HG03060 (cell line): ENCODE data around the gene FHIT.
A peak's percentile ranks its signal among the peaks of the same experiment; 100 is the strongest.

Experiments
- ATAC-seq: cut with Tn5 transposase; IDR thresholded peaks from one replicate; pipeline ENCODE4 v1.9.1; 2021; ENCODE audit warnings: low read depth, moderate number of reproducible peaks; ENCODE audit not compliant: unreplicated experiment

The FHIT gene

GRCh38 chr3:59890639-59891038 lies 1360.6 kb downstream of the FHIT start:
- no peak for ATAC-seq

DNA sequence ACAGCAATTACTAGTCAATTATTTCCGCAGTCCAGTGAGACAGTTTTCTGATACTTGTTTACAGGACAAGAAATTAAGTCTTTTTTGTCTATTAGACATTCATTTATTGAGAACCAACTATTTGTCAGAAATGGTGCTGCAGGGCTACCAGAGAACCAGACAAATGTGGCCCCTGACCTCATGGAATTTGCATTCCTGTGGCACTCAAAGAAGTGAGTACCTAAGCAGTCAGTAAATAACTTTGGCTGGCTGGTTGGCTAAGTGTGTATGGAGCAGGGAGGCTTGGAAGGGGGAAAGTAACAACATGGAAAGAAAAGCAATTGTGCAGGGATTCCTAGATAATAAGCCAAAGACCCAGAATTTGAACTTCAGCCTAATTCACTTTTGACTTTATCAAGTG lies 1364.5 kb downstream of the FHIT start:
- no peak for ATAC-seq

DNA sequence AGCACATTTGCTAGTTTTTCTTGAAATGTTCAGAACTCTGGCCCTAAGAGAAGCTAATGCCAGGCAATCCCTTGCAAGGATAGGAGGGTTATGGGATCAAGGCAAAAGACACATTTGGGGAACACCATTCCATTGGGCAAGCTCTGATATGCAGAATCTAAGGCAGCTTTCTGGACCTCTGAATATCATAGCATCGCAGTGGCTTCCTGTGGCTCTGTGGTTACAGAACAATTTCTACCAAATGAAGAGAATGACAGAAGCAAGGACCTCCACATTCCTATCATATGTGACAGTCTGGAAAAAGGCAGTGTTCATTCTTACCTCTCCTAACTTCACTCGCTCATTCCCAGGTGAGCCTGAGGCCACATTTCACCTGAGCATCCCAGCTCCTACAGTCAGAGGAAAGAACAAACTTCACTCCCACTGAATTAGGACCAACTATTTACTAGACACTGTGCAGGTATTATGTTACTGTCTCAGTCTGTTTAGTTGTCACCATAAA lies 1365.3 kb downstream of the FHIT start:
- no peak for ATAC-seq

DNA sequence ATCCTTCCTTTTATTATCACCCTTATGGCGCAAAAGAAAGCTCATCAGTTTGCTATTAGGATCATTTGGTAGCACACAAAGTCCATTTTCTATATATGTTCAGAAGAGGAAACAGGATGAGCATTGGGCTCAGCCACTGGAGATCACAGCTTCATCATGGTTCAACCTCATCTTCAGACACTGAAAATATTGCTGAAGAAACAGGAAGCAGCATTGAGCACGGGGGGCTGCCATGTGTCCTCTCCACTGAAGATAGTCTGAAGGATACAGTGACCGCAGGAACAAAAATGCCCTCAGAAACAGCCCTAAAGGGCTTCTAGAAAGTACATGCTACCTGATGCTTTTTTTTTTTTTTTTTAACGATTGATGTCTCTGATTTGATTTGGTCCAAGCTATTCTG lies 1366.2 kb downstream of the FHIT start:
- no peak for ATAC-seq

DNA sequence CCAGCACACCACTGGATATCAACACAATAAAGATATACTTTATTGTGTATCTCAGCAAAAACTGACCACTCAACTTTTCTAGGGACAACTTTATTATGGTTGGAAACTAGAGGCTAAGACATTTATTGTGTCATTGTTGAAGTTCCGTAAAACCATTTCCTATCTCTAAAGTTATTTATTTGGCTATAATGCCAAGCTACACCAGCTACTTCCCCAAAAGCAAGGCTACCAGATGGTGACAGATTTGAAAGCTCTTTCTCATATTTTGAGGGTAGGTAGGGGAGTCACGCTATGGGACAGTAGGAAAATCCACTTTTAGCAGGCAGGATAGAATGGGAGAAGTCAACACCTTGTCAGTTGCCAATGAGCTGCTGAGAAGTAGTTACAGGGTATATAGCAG lies 1366.8 kb downstream of the FHIT start:
- ATAC-seq: no peak

DNA sequence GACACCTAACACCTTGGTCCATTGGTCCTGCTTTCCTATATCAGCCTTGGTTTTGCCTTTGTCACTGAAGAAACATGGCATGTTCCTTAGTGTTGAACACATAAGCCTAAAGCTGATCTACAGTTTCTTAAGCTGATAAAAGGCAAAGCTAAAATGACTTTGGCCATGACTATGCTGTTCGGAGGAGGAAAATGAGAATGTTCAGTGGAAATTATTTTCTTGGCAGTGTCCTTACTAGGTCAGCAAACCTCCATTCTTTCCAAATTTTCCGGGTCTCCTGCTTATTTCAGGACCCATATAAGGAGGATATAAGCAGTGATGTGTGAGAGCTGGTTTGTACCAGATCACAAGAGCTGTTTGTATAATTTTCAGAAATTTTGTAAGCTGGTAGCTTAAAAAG lies 1368.5 kb downstream of the FHIT start:
- no peak for ATAC-seq

GRCh38 chr3:59880717-59881116 lies 1370.5 kb downstream of the FHIT start:
- ATAC-seq: no peak

DNA sequence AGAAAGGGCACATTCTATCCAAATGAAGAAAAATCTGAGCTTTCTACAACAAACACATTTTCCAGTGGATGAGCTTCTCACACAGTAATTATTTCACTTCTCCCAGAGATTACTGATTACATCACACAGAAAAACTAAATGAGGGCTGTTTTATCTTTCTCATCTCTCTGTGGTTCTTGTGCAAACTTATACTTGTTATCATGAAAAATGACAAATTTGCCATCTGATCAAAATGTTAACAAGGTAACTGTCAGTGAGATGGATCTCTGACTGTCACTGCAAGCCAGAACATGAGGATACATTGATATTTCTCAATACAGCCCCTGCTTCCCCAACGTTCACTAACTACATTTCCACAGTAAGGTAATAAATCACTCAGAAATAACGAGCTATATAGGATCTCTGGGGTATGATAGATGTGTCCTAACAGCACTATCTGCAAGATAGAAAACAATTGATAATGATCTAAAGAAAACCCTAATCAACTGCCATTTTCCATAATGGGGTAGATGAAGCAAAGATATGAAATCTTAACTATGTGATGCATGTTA lies 1372.1 kb downstream of the FHIT start:
- ATAC-seq: no peak

DNA sequence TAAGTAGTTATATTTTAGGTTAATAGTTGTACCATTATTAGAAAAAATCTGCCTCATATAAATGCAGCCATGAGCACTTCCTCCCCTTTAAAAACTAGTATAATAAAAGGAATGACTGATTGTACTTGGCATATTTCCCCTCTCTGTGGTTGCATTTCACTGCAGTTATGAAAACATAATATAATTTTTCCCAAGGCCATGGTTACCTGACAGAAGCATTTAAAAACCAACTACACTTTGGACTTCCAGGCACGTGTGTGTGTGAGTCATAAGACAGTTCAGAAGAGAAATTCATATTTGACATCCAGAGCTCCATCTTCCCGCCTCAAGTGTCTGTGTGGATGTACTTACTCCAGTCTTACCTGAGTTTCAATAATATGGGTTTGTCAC lies 1373.2 kb downstream of the FHIT start:
- no peak for ATAC-seq

DNA sequence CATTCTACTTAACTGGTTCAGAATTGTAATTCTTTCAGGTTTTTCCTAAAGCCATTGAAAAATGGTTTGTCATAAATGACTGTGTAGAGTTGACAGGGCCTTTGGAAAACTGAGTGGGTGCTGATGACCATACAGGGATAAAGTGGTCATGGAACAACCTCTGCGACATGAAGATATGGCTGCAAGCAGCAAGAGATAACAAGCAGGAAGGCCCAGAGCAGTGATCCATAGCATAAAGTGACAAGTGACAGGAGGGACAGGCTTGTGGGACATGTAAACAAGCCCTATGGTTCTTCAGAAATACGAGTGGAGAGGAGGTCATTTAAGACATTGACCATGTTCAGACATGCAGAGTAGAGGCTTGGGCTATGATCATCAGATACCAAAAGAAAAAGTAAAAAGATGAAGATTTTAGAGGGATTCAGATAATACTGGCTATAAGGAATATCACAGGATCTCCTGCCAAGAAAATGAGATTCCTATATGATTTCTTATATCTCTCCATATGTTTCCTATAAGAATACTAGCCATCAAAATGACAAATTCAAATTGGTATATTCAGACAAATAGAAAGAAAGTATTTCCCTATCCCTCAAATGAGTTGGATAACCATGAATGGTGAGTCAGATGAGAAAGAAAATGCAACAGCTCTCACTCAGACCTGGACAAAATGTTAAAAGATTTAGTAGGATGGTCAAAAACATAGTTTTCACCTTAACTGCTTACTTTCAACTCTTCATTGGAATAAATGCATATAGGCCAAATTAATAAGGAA lies 1373.8 kb downstream of the FHIT start:
- no peak for ATAC-seq

GRCh38 chr3:59876533-59877062 lies 1374.7 kb downstream of the FHIT start:
- ATAC-seq: no peak

- ATAC-seq: no peak
Measured at GRCh38 chr3:59873576-59874230, 1377.5 kb downstream of the FHIT start.

DNA sequence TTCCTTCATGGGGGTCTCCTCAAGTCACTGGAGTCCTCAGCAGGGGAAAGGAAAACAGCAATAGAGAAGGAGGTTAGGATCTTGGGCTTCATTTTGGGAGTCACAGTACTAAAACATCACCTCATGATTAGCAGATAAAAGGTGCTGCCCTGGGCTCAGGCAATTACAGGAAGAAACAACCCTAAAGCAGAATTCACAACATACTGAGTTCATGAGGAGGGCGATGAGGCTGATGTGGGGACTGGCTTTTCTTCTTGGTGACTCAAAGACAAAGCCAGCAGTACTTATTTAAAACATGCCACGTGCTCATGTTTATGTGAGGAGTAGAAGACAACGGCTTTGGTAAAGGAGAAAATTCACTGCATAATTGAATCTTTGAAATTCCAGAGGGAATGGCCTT lies 1379.1 kb downstream of the FHIT start:
- no peak for ATAC-seq

DNA sequence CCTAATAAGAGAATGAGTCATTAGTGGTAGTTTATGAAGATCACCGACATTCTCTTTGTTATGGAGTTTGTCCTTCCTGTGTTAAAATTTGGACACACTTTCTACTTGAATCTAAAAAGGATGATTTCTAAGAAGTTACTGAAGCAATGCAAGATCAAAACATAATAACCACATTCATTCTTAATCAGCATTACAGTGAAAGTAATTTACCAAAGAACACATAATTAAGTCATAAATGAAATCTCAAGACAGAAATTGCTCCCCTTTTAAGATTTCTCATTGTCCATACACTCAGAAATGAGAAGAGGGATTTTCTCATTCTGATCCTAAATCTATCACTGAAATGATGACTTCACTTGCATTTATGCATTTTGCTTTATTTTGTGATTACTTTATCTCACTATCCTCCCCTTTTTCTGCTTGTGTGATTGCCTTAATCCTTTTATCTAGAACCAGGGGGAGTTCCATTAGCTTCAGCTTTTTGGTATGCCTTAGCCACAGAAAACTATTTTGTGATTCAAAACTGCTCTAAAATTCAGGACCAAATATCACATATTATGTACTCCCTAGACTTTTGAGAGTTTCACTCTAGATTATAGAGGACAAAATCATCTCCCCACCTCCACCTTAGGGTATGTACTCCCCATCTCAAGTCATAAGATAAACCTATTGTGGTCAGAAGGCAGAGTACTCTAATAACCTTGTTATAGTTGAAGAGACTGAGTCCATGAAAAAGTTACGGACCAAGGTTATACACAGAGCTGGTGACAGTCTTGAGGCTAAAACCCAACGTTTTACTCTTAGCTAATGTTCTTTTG lies 1383.9 kb downstream of the FHIT start:
- no peak for ATAC-seq

GRCh38 chr3:59866076-59866475 lies 1385.2 kb downstream of the FHIT start:
- no peak for ATAC-seq

DNA sequence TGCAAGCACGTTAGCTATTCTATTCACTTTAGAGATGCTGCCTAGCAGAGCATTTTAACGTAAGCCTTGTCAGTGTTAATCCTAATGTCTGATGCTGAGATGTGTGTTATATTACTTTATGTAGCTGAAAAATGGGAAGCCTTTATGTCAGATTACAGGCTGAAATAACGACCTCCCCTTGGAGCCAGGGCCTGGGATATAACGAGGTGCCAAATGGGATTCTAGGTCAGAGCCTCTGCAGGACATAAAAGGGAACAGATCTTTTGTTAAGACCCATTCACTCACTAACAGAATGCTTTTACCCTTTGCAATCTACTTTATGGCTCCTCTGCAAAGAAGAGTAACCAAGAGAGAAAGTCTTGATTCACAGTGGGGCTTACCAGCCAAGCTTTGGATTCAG lies 1385.9 kb downstream of the FHIT start:
- no peak for ATAC-seq

GRCh38 chr3:59862686-59863085 lies 1388.6 kb downstream of the FHIT start:
- ATAC-seq: no peak

DNA sequence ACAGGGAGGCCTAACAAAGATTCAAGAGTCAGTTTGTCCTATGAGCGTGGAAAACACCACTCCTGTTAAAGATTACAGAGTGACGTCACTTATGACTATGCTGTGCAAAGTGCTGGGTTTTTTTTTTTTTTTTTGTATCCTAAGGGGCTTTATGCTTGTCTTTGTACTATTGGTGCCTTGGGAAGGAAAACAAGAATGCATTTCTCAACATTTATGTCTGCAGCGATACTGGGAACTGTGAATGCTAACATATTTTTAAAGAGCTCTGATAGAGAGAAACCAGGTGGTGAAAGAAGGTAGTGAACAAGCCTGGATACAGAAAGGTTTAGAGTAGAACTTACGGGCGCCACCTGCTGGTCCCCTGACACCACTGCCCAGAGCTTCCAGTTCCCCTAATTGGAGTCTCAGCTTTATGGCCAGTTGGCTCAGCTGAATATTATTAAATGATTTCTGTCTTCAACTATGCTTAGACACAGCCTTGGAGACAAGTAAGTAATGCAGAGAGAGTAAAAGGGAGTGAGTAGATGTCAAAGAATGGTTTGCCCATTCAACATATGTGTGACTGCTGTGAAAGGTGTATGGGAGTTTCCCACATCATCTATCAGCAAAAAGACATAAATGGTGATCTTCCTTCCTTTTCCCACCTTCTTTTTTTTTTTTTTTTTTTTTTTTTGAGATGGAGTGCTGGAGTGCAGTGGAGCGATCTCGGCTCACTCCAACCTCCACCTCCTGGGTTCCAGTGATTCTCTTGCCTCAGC lies 1393.5 kb downstream of the FHIT start:
- ATAC-seq: peak; percentile 77

DNA sequence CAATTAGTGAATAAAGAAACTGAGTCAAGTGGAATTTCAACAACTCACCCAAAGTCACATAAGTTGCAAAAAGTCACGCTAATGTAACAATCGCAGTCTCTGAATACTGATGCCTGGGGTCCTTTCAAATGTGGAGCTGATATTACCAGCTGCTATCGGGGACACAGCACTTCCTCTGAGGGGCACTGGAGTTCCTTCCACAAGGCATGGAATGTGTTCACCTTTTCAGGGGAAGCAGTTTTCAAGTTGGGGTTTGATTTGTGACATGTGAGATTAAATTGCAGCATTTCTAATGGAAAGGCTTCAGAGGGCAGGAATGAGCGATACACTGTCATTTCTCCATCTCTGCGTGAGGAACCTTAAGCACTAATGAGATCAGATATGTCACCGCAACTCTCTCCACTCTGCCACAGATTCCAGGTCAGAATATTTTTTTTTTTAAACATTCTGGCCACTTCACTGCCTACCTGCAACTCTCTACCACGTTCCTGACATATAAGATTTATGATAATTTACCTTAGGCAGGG lies 1394.3 kb downstream of the FHIT start:
- ATAC-seq: no peak
